SK-N-SH (cell line): ENCODE data around the gene GDPD5. TPM values are rescaled to one million over a fixed set of nuclear protein-coding genes. Genes with fewer than 3 reads are reported as not detected.
A peak's percentile ranks its signal among the peaks of the same experiment; 100 is the strongest.

Experiments
- CTCF ChIA-PET: fragments of 300-600, 350-600 bp; formaldehyde crosslinking; extraction: SDS; loops from one replicate; lab custom pipeline; 2021; lab: Yijun Ruan, JAX
- POLR2A ChIA-PET: fragments of 350-600 bp; sonication (Branson Sonifier 250); formaldehyde crosslinking; extraction: SDS; loops from one replicate; lab custom pipeline; 2020; ENCODE audit warnings: antibody characterized with exemption, inconsistent platforms; lab: Yijun Ruan, JAX
- DNase-seq: peaks from one replicate; pipeline ENCODE4 v3.0.0; 2012
- H2AFZ ChIP-seq: fragments of 200-600 bp; sonication (generic); 2 replicates; pipeline ENCODE4 v1.8.1; 2016; ENCODE audit warnings: antibody characterized with exemption, mild to moderate bottlenecking, low read depth
- H3F3A ChIP-seq: fragments of 200-600 bp; sonication (generic); replicated peaks from 2 replicates; pipeline ENCODE3; 2016; ENCODE audit warnings: antibody characterized with exemption, mild to moderate bottlenecking; ENCODE audit not compliant: insufficient read depth
- H3K27ac ChIP-seq, 2 experiments: fragments of 200-500 bp in 1 of 2; fragments of 200-600 bp in 1 of 2; sonication (Bioruptor generic) in 1 of 2; sonication (generic), shearing (Covaris generic) in 1 of 2; 2 replicates each; pipeline versions ENCODE4 v1.5.1 to v1.6.1; 2014 to 2016; ENCODE audit warnings: low read depth in 2 of 2, inconsistent platforms in 1 of 2, low read length in 1 of 2, mild to moderate bottlenecking in 1 of 2, mixed read lengths in 1 of 2
- H3K27me3 ChIP-seq: fragments of 200-600 bp; sonication (generic), shearing (Covaris generic); 2 replicates; pipeline ENCODE4 v1.6.1; 2016; ENCODE audit warnings: mixed run types; ENCODE audit not compliant: insufficient read depth
- H3K36me3 ChIP-seq, 2 experiments: fragments of 200-500 bp in 1 of 2; fragments of 200-600 bp in 1 of 2; sonication (Bioruptor generic) in 1 of 2; sonication (generic) in 1 of 2; replicated peaks in 1 of 2; 2 replicates each; pipeline versions ENCODE3 to v1.5.1; 2014 to 2016; ENCODE audit warnings: low read length in 1 of 2, mild to moderate bottlenecking in 1 of 2; ENCODE audit not compliant: insufficient read depth in 2 of 2, control insufficient read depth in 1 of 2
- H3K4me1 ChIP-seq, 2 experiments: fragments of 200-500 bp in 1 of 2; fragments of 200-600 bp in 1 of 2; sonication (Bioruptor generic) in 1 of 2; sonication (generic), shearing (Covaris generic) in 1 of 2; 2 replicates each; pipeline versions ENCODE4 v1.5.1 to v1.6.1; 2014 to 2016; ENCODE audit warnings: low read depth in 1 of 2, low read length in 1 of 2, mixed run types in 1 of 2; ENCODE audit not compliant: insufficient read depth in 2 of 2, control insufficient read depth in 1 of 2
- H3K4me2 ChIP-seq: fragments of 200-600 bp; sonication (generic), shearing (Covaris generic); 2 replicates; pipeline ENCODE4 v1.6.1; 2017; ENCODE audit warnings: mixed run types
- H3K4me3 ChIP-seq, 2 experiments: fragments of 200-500 bp in 1 of 2; fragments of 200-600 bp in 1 of 2; sonication (Bioruptor generic) in 1 of 2; sonication (generic), shearing (Covaris generic) in 1 of 2; 2 replicates each; pipeline versions ENCODE4 v1.5.1 to v1.8.1; 2014 to 2016; ENCODE audit warnings: low read depth in 2 of 2, inconsistent platforms in 1 of 2, low read length in 1 of 2, mild to moderate bottlenecking in 1 of 2, mixed read lengths in 1 of 2, moderate library complexity in 1 of 2
- H3K79me2 ChIP-seq: fragments of 200-600 bp; sonication (generic); 2 replicates; pipeline ENCODE4 v1.8.1; 2017; ENCODE audit warnings: mild to moderate bottlenecking; ENCODE audit not compliant: insufficient read depth
- H3K9ac ChIP-seq: fragments of 200-600 bp; sonication (generic); 2 replicates; pipeline ENCODE4 v1.6.1; 2017; ENCODE audit warnings: mixed run types
- H3K9me2 ChIP-seq: fragments of 200-600 bp; sonication (generic); 2 replicates; pipeline ENCODE4 v1.6.1; 2017; ENCODE audit warnings: mixed run types
- H3K9me3 ChIP-seq: fragments of 200-600 bp; sonication (generic); 2 replicates; pipeline ENCODE4 v1.6.1; 2017; ENCODE audit warnings: mixed run types, mild to moderate bottlenecking, moderate library complexity
- H4K20me1 ChIP-seq: fragments of 200-600 bp; sonication (generic); 2 replicates; pipeline ENCODE4 v1.6.1; 2017; ENCODE audit warnings: mild to moderate bottlenecking, mixed run types; ENCODE audit not compliant: insufficient read depth
- CHD2 ChIP-seq: fragments of 150-350 bp; IDR thresholded peaks from 2 replicates; pipeline ENCODE4 v1.6.1; 2018; ENCODE audit warnings: low read length; ENCODE audit not compliant: partially characterized antibody
- FOSL2 ChIP-seq: IDR thresholded peaks from 2 replicates; pipeline ENCODE4 v1.4.0; 2012; ENCODE audit warnings: low read depth, mild to moderate bottlenecking, moderate library complexity, borderline replicate concordance
- FOXJ3 ChIP-seq: sonication (generic); formaldehyde crosslinking; IDR thresholded peaks from 2 replicates; pipeline ENCODE4 v1.5.1; 2020; ENCODE audit warnings: mild to moderate bottlenecking, missing genetic modification reagents
- GATA2 ChIP-seq: sonication (generic); formaldehyde crosslinking; IDR thresholded peaks from 2 replicates; pipeline ENCODE4 v1.5.0; 2020; ENCODE audit warnings: mild to moderate bottlenecking, missing genetic modification reagents
- NFIC ChIP-seq: IDR thresholded peaks from 2 replicates; pipeline ENCODE4 v1.4.0; 2012; ENCODE audit warnings: borderline replicate concordance
- RCOR1 ChIP-seq: fragments of 150-350 bp; IDR thresholded peaks from 2 replicates; pipeline ENCODE4 v1.6.1; 2017; ENCODE audit warnings: antibody characterized with exemption, low read length
- RFX5 ChIP-seq: IDR thresholded peaks from 2 replicates; pipeline ENCODE4 v1.6.1; 2012; ENCODE audit warnings: mild to moderate bottlenecking, improper control_type of control experiment, low read length
- RXRA ChIP-seq: IDR thresholded peaks from 2 replicates; pipeline ENCODE4 v1.4.0; 2012; ENCODE audit warnings: low read depth, mild to moderate bottlenecking, borderline replicate concordance
- SIN3A ChIP-seq: IDR thresholded peaks from 2 replicates; pipeline ENCODE4 v1.6.1; 2012; ENCODE audit warnings: low read depth, mild to moderate bottlenecking, low read length, moderate library complexity, borderline replicate concordance
- SMC3 ChIP-seq: IDR thresholded peaks from 2 replicates; pipeline ENCODE4 v1.6.1; 2012; ENCODE audit warnings: low read depth, low read length, improper control_type of control experiment
- TAF1 ChIP-seq: IDR thresholded peaks from 2 replicates; pipeline ENCODE4 v1.6.1; 2012; ENCODE audit warnings: low read depth, mild to moderate bottlenecking, low read length, moderate library complexity, borderline replicate concordance
- TEAD4 ChIP-seq: IDR thresholded peaks from 2 replicates; pipeline ENCODE4 v1.4.0; 2012; ENCODE audit warnings: mild to moderate bottlenecking, borderline replicate concordance; ENCODE audit not compliant: insufficient read depth
- WGBS: methylation state at CpG from one replicate; pipeline ENCODE4 v1.1.6; 2017; ENCODE audit warnings: low lambda C conversion rate; 5-methylcytosine and 5-hydroxymethylcytosine counted together
- polyA plus RNA-seq, 3 experiments: library from polyadenylated mRNA; depleted of rRNA; stranded (reverse); fragments of >200 nt; gene quantifications; 2 replicates each; pipeline ENCODE4 v1.2.3, GENCODE V29; 2012
- TF ChIP-seq, protein P1 (sequence below): IDR thresholded peaks from 2 replicates; pipeline ENCODE4 v1.4.0; 2012; ENCODE audit warnings: low read depth, borderline replicate concordance
- TF ChIP-seq, protein P2 (sequence below): IDR thresholded peaks from 2 replicates; pipeline ENCODE4 v1.6.1; 2012; ENCODE audit warnings: mild to moderate bottlenecking, low read depth, low read length, moderate library complexity
- TF ChIP-seq, protein P3 (sequence below): fragments of 150-350 bp; IDR thresholded peaks from 2 replicates; pipeline ENCODE4 v1.6.1; 2016; ENCODE audit warnings: mild to moderate bottlenecking, low read depth, low read length

The GDPD5 gene
- polyA plus RNA-seq, 1 of the 3 experiments (the other 2 are of a cell fraction), result 2.2 TPM

DNA sequence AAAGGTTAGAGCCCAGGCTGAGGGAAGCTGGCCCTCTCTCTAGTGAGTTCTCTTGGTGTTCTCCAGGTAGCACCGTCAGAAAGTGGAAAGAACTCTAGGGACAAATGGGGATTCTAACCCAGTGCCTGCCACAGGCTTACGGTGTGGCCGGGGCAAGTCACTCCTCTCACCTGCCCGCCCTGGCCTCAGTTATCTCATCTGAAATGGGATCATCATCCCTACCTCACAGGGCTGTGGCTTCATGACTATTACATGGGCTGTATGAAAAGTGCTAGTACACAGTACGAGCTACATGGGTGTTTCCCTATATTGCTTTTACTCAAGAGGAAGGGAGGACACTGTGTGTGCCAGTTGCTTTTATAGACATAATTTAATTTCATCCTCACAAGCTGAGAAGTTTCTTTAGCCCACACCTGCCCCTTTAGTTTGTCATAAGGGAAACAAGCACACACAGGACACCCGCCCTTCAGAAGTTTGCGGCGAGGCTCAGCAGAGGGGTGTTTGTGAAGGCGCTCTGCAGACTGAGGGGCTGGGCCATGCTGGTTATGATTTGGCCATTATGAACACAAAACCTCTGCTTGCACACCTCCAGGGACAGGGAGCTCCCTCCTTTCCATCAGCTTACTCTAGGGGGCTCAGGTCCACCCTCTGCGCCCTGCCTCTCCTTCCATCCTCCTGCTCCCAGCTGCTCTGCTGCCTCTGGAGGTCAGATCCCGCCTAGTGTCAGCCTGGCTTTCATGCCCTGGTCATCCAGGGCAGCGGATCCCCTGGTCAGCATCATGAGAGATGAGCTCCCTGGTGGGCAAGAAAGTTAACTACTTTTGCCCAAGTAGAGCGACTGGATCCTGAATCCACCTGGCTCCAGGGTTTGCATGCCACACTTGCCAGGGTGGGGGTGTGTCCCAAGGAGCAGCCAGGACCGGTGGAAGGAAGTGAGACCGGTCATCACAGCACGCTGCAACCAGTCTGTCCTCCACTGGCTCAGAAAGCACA, 93.9 kb downstream of the GDPD5 start:
- Histone ChIP-seq H3K79me2 (no peaks in the 10 kb centered on the region), H3K36me3 (no peaks in the 10 kb centered on the region), H3K9me3 (no peaks in the 10 kb centered on the region), H3K9ac (no peak overlapping the region), H3K4me1 (peaks cover 0 to 21% of the 10 kb centered on the region in 2 experiments; a peak in 1 of 4 replicates), H3F3A (no peaks in the 10 kb centered on the region), H3K4me2 (no peak overlapping the region), H2AFZ (no peak overlapping the region), H3K9me2 (no peaks in the 10 kb centered on the region), H3K27me3 (peaks cover 9% of the 10 kb centered on the region), H3K4me3 (no peak overlapping the region), H3K27ac (no peak overlapping the region), H4K20me1 (no peaks in the 10 kb centered on the region)
- DNase-seq, result peak; percentile 55
- 91% methylated on average over 9 of the region's 16 CpGs for WGBS
- CTCF ChIA-PET, result interaction anchor here (0.8 to 9.0 kb wide), 11 partner anchors 9 to 101 kb away, joined by 3 to 54 read pairs (median 4); partner anchors contain the start of gene RPS3
- TF ChIP-seq SMC3, result no peak
- TF ChIP-seq, protein P1, sequence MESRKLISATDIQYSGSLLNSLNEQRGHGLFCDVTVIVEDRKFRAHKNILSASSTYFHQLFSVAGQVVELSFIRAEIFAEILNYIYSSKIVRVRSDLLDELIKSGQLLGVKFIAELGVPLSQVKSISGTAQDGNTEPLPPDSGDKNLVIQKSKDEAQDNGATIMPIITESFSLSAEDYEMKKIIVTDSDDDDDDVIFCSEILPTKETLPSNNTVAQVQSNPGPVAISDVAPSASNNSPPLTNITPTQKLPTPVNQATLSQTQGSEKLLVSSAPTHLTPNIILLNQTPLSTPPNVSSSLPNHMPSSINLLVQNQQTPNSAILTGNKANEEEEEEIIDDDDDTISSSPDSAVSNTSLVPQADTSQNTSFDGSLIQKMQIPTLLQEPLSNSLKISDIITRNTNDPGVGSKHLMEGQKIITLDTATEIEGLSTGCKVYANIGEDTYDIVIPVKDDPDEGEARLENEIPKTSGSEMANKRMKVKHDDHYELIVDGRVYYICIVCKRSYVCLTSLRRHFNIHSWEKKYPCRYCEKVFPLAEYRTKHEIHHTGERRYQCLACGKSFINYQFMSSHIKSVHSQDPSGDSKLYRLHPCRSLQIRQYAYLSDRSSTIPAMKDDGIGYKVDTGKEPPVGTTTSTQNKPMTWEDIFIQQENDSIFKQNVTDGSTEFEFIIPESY, result no peak
- no peak for TF ChIP-seq GATA2 (CRISPR knock-in tag)
- no peak for TF ChIP-seq NFIC
- no peak for TF ChIP-seq FOXJ3 (CRISPR knock-in tag)
- no peak for TF ChIP-seq SIN3A
- no peak for TF ChIP-seq TEAD4
- no peak for TF ChIP-seq RCOR1
- no peak for TF ChIP-seq CHD2
- TF ChIP-seq RFX5, result no peak
- TF ChIP-seq FOSL2, result no peak
- TF ChIP-seq, protein P2, sequence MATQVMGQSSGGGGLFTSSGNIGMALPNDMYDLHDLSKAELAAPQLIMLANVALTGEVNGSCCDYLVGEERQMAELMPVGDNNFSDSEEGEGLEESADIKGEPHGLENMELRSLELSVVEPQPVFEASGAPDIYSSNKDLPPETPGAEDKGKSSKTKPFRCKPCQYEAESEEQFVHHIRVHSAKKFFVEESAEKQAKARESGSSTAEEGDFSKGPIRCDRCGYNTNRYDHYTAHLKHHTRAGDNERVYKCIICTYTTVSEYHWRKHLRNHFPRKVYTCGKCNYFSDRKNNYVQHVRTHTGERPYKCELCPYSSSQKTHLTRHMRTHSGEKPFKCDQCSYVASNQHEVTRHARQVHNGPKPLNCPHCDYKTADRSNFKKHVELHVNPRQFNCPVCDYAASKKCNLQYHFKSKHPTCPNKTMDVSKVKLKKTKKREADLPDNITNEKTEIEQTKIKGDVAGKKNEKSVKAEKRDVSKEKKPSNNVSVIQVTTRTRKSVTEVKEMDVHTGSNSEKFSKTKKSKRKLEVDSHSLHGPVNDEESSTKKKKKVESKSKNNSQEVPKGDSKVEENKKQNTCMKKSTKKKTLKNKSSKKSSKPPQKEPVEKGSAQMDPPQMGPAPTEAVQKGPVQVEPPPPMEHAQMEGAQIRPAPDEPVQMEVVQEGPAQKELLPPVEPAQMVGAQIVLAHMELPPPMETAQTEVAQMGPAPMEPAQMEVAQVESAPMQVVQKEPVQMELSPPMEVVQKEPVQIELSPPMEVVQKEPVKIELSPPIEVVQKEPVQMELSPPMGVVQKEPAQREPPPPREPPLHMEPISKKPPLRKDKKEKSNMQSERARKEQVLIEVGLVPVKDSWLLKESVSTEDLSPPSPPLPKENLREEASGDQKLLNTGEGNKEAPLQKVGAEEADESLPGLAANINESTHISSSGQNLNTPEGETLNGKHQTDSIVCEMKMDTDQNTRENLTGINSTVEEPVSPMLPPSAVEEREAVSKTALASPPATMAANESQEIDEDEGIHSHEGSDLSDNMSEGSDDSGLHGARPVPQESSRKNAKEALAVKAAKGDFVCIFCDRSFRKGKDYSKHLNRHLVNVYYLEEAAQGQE, result no peak
- TF ChIP-seq, protein P3, sequence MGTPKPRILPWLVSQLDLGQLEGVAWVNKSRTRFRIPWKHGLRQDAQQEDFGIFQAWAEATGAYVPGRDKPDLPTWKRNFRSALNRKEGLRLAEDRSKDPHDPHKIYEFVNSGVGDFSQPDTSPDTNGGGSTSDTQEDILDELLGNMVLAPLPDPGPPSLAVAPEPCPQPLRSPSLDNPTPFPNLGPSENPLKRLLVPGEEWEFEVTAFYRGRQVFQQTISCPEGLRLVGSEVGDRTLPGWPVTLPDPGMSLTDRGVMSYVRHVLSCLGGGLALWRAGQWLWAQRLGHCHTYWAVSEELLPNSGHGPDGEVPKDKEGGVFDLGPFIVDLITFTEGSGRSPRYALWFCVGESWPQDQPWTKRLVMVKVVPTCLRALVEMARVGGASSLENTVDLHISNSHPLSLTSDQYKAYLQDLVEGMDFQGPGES, result no peak
- TF ChIP-seq RXRA, result no peak
- no peak for TF ChIP-seq TAF1
- POLR2A ChIA-PET, result interaction anchor here (1.1 kb wide), 1 partner anchor 10 kb away, joined by 3 read pairs; no protein-coding TSS in a partner anchor
